ENCODE results near the gene OPCML.

- TF ChIP-seq, protein P1, sequence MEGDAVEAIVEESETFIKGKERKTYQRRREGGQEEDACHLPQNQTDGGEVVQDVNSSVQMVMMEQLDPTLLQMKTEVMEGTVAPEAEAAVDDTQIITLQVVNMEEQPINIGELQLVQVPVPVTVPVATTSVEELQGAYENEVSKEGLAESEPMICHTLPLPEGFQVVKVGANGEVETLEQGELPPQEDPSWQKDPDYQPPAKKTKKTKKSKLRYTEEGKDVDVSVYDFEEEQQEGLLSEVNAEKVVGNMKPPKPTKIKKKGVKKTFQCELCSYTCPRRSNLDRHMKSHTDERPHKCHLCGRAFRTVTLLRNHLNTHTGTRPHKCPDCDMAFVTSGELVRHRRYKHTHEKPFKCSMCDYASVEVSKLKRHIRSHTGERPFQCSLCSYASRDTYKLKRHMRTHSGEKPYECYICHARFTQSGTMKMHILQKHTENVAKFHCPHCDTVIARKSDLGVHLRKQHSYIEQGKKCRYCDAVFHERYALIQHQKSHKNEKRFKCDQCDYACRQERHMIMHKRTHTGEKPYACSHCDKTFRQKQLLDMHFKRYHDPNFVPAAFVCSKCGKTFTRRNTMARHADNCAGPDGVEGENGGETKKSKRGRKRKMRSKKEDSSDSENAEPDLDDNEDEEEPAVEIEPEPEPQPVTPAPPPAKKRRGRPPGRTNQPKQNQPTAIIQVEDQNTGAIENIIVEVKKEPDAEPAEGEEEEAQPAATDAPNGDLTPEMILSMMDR (IDR thresholded peaks at IDR 0.05) = no peak
- no peak for TF ChIP-seq POLR2A (IDR thresholded peaks at IDR 0.05)
These were observed 226.9 kb downstream of the OPCML start for GRCh38 chr11:133305208-133305956.

Measured in lower leg skin (tissue), 3 donors.